Activated effector memory CD4-positive, alpha-beta T cell treated with Interleukin-2 at 50 U/mL for 16 hours (primary cell): Measurements from ENCODE around the gene PRL.

Experiments
- DNase-seq: peaks from one replicate; pipeline ENCODE4 v3.0.0-alpha.2; 2020

Gene PRL

DNA sequence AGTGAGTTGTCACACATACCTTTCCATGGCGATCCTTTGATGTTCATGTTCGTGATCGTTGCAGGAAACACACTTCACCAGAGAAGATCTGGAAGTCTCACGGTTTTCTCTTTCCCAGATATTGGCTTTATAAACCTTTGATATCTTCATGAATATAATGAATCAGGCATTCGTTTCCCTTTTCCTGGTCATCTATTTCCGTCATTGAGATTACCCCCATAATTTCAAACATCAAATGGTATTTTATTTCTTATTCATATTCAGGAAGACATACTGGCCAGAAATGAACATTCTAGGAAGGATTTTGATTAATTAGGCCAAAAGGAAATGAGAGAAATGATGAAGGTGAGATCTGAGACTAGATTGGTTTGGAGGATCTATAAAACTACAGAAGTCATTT is at the start of gene PRL:
PRL (minus strand) TSS at position 101 of the 400 bp plus-strand sequence; CDS start at position 47, 54 bp downstream.
- no peak for DNase-seq

DNA sequence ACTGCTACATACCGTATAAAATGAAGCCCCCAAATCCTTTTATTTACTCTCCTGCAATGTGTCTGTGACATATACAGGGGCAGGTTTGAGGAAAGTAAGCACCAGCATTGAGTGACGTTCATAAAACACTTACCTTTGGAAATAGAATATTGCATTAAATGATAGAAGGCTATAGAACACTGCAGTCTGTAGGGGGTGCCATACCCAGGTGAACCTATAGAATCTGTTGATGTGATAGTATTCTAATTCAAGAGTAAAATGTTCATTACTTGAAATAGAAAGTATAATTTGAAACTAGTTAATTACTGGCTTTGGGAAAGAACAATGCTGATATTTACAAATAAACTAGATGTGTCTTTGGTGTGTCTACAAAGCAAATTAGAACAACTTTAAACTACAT is 47.0 kb upstream of the PRL start:
- DNase-seq = no peak

DNA sequence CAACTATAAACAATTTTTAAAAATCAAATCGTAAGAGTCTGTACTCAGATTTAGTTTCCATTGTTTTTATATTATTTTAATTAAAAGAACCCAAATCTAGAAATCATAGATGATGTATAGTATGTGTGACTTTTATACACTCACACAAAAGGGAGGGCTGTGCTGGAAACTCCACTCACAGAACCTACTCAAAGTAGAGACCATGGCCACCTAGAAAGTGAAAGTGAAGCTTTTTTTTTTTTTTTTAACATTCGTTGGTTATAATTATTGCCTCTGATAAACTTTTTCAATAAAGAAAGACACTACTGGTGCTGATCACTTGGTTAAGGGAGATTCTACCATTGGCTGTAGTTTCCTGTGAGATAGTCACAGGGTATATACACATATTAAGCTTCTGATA is 37.9 kb upstream of the PRL start:
- no peak for DNase-seq

DNA sequence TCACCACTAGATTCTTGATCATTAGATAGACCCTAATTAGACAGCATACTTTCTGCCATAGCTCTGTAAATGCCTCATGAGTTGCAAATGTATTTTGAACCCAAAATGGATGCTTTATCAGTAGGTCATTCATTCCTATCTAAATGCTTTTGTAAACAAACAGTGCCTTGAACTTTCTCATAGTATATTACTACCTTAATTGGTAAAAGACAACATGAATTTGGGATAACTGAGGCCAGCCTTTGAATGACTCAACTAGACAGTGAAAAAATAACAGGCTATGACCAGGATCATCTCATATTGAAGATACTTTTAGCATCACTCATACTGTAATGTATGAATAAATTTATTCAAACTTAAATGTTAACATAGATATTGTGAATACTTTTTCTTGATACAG is 37.0 kb upstream of the PRL start:
- no peak for DNase-seq

DNA sequence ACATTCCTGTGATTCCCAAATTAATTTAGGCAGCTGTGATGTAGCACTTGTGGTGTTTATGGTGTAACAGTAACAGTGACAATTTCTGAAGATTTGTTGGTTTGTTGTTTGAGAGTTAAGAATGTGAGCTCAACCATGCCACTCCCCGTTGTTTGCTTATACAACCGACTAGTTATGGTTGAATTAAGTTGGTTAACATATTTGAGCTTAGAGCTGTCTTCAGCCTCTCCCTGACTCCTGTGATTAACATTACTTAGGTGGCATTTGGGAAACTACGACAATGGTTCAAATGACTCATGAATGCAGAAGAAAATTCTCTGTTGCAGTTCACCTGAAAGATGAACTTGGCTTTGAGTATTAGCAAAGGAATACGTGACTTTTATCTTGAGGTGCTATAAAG is 35.9 kb upstream of the PRL start:
- DNase-seq = no peak

DNA sequence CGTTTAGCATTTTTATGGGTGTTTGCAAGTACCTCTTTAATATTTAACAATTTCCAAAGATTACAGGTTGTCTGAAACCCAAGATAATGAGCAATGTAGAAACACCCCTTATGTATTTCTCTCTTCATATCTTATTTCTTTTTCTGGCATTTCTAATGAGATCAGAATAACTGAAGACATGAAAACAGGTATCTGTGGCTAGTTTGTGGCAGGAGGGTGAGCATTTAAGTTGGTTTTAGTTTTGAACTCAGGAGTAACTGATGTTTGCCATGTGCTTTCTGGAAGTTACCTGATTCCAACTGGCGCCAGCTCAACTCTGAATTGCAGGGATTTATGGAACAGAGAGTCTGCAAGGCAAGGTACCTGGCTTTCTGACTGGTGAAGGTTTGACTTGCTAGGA is 35.4 kb upstream of the PRL start:
- DNase-seq = no peak

DNA sequence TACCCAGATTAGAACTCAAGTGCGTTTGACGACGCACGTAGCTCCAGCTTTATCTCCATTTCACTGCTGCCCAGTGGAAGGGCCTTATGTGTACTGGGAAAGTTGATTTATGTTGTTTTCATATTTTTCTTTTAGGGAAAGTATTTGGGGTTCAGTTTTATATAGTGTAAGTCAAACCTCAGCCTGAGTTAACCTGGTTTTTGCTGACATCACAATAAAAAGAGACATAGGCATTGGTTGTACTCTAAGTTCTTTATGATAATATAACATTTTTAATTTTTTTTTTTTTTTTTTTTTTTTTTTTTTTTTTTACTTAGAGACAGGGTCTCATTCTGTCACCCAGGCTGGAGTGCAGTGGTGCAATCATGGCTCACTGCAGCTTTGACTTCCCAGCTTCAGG is 34.1 kb upstream of the PRL start:
- no peak for DNase-seq

DNA sequence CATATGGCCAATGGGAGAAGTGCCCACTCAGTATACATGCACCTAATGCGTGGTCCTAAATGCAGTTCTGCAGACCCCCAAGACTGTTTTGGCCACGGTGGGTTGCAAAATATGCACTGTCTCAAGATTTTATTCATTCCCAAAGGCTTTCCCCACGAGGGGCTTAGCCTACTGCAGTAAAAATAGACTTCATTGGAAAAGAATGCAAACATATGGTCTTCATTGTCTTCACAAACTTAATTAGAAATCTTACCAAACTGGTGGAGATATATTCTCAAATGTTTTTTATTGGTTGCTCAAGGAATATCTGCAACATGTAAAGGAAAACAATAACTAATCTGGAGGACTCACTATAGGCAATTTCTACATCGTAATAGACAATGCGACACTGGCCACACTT is 31.6 kb upstream of the PRL start:
- no peak for DNase-seq

DNA sequence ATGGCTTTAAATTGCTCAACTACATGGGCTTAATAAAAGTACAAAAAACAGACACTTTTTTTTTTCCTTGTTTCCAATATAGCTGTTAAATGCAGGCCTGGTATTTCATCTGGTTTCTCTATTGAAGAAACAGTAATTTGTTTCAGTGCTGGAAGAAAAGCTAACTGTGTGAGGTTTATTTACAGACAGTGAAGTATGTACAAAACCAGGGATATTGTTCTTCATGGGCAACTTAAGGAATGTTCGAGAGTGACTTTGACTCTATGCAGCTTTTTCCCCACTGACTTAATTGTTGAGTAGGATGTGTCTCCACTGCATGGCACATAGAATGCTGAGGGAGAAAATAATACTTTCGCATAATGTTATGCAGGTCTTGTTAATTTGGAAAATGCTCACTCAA is 31.0 kb upstream of the PRL start:
- no peak for DNase-seq

DNA sequence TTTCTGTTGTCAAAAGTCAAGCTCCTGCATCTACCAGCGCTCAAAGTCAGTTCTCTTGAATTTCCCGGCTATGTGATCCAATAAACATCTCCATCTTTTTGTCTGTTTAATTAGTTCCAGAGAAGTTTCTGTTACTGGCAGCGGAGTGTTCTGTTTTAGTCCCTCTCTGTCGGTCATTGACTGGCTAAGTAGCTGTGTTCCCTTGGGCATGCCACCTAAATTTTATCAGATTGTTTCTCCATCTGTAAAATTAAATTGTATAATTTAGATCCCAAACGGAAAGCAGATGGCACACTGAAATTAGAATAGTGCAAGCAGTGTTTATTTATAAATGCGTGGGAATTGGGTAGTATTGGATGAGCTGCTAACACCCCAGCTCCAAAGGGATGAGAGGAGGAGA is 29.7 kb upstream of the PRL start:
- DNase-seq = no peak

DNA sequence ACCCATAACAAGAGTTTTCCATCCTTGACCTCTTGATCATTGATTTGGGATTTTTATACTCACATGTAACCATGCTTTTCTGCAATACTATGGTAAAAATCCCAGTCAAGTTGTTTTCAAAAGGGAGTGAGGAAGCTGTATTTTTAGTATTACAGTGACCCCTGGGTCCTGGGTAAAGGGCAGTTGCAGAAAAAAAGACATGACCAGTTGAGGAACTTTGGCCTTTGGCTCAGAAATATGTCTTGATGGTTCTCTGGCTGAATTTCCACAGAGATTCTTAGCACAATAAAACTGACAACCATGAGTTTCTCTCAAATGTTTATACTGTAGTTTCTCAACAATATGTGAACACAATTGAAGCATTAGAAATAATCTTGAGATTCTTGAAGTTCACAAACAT is 28.6 kb upstream of the PRL start:
- no peak for DNase-seq

DNA sequence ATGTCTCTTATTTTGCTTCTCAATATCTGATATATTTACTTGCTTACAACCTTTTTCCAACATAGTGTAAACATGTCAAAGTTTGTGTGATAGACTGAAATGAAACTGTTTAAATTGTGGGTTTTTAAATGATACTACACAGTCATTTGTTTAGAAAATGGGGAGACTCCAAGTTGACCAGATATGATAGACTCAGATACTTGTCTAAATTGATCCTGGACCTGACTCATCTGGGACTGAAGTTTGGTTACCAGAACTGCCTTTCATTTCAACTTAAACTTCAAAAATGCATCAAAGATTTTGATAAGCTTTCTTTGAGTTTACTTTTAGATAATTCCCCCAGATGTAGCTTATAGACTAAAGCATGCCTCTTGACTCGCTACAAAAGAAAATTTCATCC is 27.0 kb upstream of the PRL start:
- DNase-seq = no peak

DNA sequence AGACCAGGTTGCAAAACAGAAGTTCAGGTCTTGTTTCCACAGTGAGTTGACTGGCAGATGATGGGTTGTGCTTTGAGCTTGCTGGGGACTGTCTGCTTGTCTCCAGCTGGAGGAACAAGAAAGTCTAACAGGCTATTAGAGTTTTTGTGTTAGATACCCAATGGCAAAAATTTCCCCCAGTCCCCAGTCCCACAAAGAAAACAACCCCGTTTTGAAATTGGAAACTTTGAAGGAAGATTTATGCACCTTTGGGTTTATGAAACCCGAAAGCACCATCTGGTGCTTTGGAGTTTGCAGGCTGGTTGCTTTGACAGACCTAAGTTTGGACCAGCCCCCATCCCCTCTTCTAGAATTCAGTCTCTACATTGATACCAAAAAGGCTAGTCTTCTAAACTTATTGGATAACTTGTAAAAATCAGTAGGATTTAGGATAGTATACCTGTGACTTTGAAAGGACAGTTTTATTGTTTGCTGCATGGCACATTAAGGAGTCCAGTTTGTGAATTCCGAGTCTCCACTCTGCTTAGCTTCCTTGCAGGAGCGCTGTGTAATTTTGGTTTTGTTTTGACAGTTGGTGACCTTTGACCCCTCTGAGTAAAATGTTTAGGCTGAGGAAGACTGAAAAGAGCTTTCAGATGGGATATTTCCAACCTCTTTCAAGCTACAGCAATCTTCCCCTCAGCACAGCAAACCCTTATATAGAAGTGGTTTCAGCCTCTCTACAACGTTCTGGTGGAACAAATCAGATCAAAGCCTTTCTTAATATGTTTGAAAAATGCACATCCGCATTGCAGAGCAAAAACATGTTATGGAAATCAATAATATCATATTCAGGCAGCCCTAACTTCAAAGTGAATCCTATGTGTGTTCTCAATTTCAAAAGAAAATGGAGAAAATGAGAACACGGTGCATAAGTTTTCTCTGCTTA is 25.5 kb upstream of the PRL start:
- no peak for DNase-seq

DNA sequence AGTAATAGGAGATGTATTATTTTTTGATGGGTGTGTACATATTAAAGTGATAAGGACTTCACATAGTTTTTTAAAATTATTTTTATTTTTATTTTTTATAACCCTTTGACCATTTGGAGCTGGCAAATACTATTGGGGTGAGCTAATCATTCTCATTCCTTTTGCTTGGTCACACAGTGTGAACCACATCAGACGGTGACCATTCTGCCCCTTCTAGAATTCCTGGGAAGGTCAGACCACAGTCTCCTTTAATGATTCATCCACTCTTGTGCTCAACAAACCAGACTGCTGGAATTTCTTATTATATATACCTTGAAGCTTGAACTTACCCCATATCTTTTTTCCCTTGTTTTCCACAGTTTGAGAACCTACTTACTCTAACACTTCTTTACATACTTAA is 23.9 kb upstream of the PRL start:
- no peak for DNase-seq

DNA sequence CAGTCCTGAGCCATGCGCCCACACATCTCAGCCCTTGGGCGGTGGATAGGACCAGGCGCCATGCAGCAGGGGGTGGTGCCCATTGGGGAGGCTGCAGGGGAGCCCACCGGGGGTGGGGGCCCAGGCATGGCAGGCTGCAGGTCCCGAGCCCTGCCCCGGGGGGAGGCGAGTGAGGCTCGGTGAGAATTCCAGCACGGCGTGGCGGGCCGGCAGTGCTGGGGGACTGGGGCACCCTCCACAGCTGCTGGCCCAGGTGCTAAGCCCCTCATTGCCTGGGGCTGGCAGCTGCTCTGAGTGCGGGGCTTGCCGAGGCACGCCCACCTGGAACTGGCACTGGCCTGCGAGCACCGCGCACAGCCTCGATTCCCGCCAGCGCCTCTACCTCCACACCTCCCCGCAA is 21.6 kb upstream of the PRL start:
- DNase-seq = no peak

DNA sequence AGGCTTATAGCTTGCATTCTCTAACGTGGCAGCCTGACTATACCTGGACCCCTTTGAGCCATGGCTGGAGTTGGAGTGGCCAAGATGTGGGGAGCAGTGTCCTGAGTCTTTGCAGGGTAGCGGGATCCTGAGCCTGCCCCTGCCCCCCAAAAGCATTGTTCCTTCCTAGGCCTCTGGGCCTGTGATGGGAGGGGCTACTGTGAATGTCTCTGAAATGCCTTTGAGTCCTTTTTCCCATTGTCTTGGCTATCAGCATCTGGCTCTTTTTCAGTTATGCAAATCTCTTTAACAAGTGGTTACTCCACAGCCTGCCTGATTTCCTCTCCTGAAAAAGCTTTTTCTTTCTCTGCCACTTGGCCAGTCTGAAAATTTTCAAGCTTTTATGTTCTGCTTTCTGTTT is 17.0 kb upstream of the PRL start:
- DNase-seq = no peak

DNA sequence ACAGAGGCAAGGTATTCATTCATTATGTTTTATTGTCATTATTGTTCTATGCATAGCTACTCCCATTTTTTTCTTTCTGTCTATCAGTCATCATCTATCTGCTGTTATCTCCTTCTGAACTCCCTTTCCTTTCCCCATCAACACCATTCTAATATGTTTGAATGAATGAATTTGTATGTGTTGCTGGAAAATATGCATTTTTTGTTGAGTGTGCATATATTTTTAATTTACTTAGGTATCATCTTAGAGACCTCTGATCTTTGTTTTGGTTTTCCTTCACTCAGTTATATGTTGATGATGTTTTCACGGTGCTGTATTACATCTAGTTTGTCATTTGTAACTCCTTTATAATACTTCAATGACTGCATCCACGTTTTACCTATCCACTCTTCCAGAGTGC is 12.1 kb upstream of the PRL start:
- DNase-seq = no peak

DNA sequence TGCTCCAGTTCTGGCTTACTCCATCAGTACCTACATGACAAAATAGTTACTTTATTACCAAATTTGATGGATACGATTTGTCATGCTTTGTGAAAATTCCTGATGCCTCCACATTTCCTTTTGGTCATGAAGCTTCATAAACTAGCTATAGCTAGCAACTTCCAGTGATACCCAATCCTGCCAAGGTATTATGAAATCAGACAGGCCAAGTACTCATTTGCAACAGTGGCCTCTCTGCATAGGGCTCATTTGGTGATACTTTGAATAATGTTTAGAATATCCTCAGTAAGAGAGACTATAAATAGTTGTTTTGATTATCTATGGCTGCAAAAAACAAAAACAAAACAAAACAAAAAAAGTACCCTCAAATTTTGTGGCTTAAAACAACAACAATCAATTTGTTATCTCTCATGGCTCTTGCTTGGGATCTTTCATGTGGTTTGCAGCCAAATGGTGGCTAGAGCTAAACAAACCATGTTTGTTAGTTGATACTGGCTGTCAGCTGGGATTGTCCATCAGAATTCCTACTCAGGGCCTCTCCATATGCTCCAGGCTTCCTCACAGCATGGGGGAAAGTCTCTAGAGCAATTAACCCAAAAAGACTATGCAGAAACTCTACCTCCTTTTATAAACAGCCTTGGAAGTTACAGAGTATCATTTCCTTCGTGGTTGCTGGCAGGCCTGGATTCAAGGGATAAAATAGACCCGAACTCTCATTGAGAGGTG is 10.1 kb upstream of the PRL start:
- DNase-seq = no peak

DNA sequence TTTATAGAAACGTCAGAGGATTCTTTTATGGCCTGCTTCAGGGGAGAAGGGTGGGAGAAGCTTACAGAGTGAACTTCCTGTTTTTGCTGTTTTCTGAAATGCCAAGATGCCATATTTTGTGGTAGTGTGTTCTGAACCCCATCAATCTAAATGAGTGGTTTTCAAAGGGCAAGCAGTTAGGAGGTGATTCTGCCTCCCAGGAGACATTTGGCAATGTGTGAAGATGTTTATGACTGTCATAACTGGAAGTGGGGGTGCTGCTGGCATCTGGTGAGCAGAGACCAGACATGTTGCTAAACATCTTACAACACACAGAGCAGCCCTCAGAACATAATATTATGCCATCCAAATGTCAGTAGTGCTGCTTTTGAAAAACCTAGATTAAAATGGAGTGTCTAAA is 6.0 kb upstream of the PRL start:
- no peak for DNase-seq

DNA sequence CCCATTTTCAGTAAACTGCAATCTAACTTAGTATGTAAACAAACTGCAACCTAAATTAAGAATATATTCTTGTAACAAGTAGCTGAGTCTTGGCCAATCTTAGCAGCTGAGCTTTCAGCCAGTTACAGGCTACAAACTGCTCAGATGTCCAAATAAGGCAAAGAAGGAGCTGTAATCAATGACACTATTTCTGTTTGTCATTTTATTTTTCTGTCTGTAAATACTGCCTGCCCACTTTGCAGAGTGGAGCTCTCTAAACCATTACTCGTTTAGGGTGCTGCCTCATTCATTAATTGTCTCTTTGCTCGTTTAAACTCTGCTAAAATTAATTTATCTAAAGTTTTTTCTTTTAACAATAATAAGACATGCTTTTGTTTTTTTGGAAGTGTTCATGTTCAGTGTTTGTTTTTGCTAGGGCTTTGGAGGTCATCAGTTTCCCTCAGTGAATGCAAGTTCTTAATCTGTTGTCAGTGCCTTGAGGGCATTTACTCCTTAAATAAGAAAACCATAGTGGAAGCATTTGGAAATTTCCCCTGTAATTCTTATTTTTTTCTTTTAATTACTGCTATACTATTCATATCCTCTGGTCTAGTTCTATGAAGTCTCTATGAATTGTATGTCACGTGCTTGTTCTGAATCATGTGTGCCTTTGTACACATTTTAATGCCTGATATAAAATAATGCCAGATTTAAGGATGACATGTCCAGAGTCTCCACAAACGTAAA is 3.6 kb upstream of the PRL start:
- no peak for DNase-seq

DNA sequence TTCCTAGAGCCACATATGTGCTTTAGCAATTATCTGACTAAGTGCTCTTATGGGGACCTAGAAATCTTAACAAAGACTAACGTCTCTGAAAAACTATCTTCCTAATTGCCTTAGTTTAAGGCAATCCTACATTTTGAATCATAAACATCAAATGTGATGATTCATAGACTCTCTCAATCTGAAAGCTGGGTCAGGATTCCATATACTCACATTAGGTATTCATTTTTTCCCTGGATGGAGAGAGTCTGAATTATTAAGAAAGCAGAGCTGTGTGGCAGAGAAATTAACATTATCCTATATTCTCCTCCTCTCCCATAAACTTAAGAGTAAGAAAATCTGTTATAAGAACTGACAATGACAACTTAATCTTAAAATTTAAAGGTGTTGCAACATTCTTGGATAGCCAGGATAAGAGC is 1.6 kb upstream of the PRL start:
- DNase-seq = no peak

DNA sequence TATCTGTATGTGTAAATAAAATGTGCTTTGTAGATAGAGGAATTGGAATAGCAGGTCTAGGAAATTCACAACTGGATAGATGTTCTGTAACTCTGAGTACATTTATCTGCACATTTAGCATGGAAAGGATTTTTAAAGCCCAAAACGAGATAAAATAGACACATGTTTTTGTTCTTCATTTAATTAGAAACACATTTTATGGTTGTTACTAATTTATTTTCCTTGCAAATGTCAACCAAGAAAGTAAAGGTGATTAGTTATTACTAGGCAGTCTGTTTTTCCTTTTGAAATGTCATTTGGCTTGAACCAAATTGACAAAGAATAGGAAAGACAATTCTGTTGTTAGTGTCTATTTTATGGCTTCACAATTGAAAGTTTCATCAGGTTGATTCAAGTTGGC is 769 bp downstream of the PRL start:
- DNase-seq = no peak

DNA sequence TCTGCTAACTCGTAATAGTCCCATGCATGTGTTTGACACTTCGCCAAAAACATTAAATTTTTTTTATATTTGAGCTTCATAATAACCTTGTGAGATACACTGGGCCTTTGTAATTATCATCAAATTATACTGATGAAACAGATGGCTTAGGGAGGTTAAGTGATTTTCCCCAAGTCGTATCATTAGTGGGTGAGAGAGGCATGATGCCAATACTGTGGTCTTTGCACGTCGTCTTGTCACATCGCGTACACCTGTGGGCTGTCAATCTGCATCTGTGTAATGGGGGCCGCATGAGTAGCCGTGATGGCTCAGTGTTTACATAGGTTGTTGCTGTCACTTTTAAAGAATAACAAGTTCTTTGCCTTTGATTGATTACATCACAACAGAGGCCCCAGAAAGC is 1.7 kb downstream of the PRL start:
- DNase-seq = no peak

DNA sequence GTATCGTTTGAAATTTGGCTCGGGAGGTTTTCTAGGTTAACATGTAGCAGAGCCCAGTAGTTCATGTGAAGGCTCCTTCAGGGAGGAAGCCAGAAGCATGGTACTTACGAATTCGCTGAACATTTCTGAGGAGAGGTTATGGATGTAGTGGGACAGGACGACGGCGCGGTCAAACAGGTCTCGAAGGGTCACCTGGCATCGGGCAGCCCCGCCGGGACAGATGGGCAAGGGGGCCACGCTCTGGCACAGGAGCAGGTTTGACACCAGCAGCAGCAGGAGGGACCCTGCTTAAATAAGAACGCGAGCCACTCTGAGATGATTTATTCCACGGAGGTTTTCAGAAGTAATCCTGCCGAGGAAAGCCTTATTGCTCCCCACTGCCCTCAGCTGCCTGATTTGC is 2.5 kb downstream of the PRL start:
- DNase-seq = no peak
